ENCODE measurements around the gene CST2. TPM values are rescaled to one million over a fixed set of nuclear protein-coding genes. Genes with fewer than 3 reads are reported as not detected.
A peak's percentile ranks its signal among the peaks of the same experiment; 100 is the strongest.
"Not testable (repeated sequence)": the region's sequence is repeated elsewhere in the genome, so short reads cannot be mapped to it uniquely, and the experiment has no call there.

Gene CST2
- total and polyA plus RNA-seq, 2 donors, result 0.94 to 12.7 TPM

DNA sequence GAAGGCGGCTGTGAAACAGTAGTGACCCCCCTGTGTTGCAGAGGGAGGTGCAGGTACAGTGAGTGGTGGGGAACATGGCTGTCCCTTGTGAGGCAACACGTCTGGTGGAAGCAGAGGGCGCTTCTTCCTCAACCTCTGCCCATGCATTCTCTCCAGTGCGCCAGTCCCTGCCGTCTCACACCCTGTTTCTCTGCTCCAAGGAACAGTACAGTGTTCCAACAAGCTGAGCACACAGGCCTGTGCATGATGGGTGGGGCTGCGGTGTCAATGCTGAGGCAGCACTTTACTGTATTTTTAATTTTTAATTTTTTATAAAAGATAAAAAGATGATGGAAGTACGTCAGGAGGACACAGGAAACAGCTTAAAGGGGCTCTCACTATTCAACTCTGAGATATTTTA, 32.5 kb downstream of the CST2 start:
- Histone ChIP-seq H3K4me1 (ENCODE audit: control insufficient read depth in 2 of 2, insufficient read depth in 2 of 2, low read length in 2 of 2) (no peaks in the 10 kb centered on the region), H3K27ac (ENCODE audit: low read depth in 1 of 2, low read length in 1 of 2) (no peak overlapping the region), H3K27me3 (ENCODE audit: control insufficient read depth in 2 of 2, insufficient read depth in 1 of 2, low read length in 1 of 2) (no peaks in the 10 kb centered on the region), H3K9me3 (ENCODE audit: control insufficient read depth in 2 of 2, insufficient read depth in 1 of 2, low read length in 1 of 2) (no peaks in the 10 kb centered on the region), H3K4me3 (ENCODE audit: low read length in 2 of 2) (no peak overlapping the region), H3K36me3 (ENCODE audit: control insufficient read depth in 2 of 2, insufficient read depth in 2 of 2, low read length in 1 of 2) (no peaks in the 10 kb centered on the region)
- 91% methylated on average over 7 of the region's 7 CpGs for WGBS
- no peak for DNase-seq (ENCODE audit: low read depth in 6 of 9, low spot score in 9 of 9)

- DNase-seq (ENCODE audit: low read depth in 6 of 9, low spot score in 9 of 9), result no peak
- Histone ChIP-seq H3K27ac (ENCODE audit: low read depth in 1 of 2, low read length in 1 of 2) (no peak overlapping the region), H3K27me3 (ENCODE audit: control insufficient read depth in 2 of 2, insufficient read depth in 1 of 2, low read length in 1 of 2) (no peaks in the 10 kb centered on the region), H3K4me3 (ENCODE audit: low read length in 2 of 2) (no peak overlapping the region), H3K9me3 (ENCODE audit: control insufficient read depth in 2 of 2, insufficient read depth in 1 of 2, low read length in 1 of 2) (no peaks in the 10 kb centered on the region), H3K4me1 (ENCODE audit: control insufficient read depth in 2 of 2, insufficient read depth in 2 of 2, low read length in 2 of 2) (no peaks in the 10 kb centered on the region), H3K36me3 (ENCODE audit: control insufficient read depth in 2 of 2, insufficient read depth in 2 of 2, low read length in 1 of 2) (no peaks in the 10 kb centered on the region)
- 98% methylated on average over 1 of the region's 1 CpG for WGBS
These were observed 43.1 kb downstream of the CST2 start for GRCh38 chr20:23783447-23783846.

DNA sequence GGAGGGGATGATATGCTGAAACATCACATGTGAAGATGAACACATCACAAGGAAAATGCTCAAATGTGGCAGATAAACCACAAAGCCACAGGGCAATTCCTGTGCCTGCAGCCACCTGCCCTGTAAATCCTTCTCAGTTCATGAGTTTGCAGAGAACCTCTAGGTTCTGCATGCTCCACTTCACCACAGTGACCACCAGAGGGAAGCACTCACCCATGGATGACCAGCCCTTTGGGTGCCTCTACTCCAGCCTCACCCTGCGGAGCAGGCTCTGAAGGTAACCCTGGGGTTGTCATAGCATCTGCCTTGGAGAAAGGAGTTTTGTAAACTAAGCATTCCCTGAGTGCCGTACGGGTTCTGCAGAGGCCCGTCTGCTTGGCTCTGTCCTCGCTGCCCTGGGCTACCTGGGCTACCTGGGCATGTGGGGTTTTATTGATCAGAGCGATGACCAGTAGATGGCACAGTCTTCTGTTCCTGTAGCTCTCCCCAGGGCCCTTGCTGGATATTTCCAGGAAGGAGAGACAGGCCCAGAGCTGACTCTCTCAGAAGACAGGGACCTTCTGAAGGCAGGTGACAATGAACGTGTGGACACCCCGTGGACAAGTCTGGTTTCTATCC, 44.1 kb downstream of the CST2 start:
- Histone ChIP-seq H3K27ac (ENCODE audit: low read depth in 1 of 2, low read length in 1 of 2) (no peak overlapping the region), H3K4me3 (ENCODE audit: low read length in 2 of 2) (no peak overlapping the region), H3K9me3 (ENCODE audit: control insufficient read depth in 2 of 2, insufficient read depth in 1 of 2, low read length in 1 of 2) (no peaks in the 10 kb centered on the region), H3K4me1 (ENCODE audit: control insufficient read depth in 2 of 2, insufficient read depth in 2 of 2, low read length in 2 of 2) (no peaks in the 10 kb centered on the region), H3K36me3 (ENCODE audit: control insufficient read depth in 2 of 2, insufficient read depth in 2 of 2, low read length in 1 of 2) (no peaks in the 10 kb centered on the region), H3K27me3 (ENCODE audit: control insufficient read depth in 2 of 2, insufficient read depth in 1 of 2, low read length in 1 of 2) (no peaks in the 10 kb centered on the region)
- 67% methylated on average over 8 of the region's 8 CpGs for WGBS
- DNase-seq (ENCODE audit: low read depth in 6 of 9, low spot score in 9 of 9), result peak in 6 of 9 donors; percentile 2 to 28 (median 17)

DNA sequence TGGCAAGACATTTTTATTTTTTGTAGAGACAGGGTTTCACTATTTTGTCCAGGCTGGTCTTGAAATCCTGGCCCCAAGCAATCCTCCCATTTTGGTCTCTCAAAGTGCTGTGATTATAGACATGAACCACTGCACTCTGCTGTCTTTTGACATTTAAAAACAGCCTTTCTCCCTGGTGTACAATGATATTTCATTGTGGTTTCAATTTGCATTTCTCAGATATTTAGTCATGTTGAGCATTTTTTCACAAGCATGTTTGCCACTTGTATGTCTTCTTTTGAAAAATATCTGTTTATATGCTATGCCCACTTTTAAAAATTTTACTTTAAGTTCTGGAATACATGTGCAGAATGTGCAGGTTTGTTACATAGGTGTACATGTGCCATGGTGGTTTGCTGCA, 47.9 kb downstream of the CST2 start:
- DNase-seq (ENCODE audit: low read depth in 6 of 9, low spot score in 9 of 9); H3K4me1 ChIP-seq (ENCODE audit: control insufficient read depth in 2 of 2, insufficient read depth in 2 of 2, low read length in 2 of 2); H3K27me3 ChIP-seq (ENCODE audit: control insufficient read depth in 2 of 2, insufficient read depth in 1 of 2, low read length in 1 of 2); H3K4me3 ChIP-seq (ENCODE audit: low read length in 2 of 2); H3K9me3 ChIP-seq (ENCODE audit: control insufficient read depth in 2 of 2, insufficient read depth in 1 of 2, low read length in 1 of 2); H3K27ac ChIP-seq (ENCODE audit: low read depth in 1 of 2, low read length in 1 of 2); H3K36me3 ChIP-seq (ENCODE audit: control insufficient read depth in 2 of 2, insufficient read depth in 2 of 2, low read length in 1 of 2): not testable (repeated sequence)

DNA sequence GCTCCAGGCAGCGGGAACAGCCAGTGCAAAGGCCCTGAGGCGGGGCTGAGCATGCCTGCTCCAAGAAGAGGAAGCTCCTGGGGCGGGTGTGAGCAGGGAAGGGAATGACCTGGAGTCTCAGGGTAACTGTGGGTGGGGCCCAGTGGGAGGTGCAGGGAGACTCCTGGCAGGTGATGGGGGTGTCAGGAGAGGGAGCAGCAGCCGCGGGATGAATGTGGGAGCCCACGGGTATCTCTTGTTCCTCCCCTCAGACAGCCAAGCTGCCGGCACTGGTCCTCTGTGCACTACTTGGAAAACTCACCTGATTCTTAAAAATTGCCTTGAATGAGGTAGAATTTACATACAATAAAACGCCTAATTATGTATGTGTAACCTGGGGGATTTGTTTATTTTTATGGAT, 49.1 kb downstream of the CST2 start:
- H3K27ac ChIP-seq (ENCODE audit: low read depth in 1 of 2, low read length in 1 of 2); H3K4me3 ChIP-seq (ENCODE audit: low read length in 2 of 2); H3K4me1 ChIP-seq (ENCODE audit: control insufficient read depth in 2 of 2, insufficient read depth in 2 of 2, low read length in 2 of 2); H3K9me3 ChIP-seq (ENCODE audit: control insufficient read depth in 2 of 2, insufficient read depth in 1 of 2, low read length in 1 of 2); DNase-seq (ENCODE audit: low read depth in 6 of 9, low spot score in 9 of 9); H3K36me3 ChIP-seq (ENCODE audit: control insufficient read depth in 2 of 2, insufficient read depth in 2 of 2, low read length in 1 of 2); H3K27me3 ChIP-seq (ENCODE audit: control insufficient read depth in 2 of 2, insufficient read depth in 1 of 2, low read length in 1 of 2): not testable (repeated sequence)
- 88% methylated on average over 7 of the region's 8 CpGs for WGBS

- Histone ChIP-seq H3K4me3 (ENCODE audit: low read length in 2 of 2) (no peak overlapping the region), H3K4me1 (ENCODE audit: control insufficient read depth in 2 of 2, insufficient read depth in 2 of 2, low read length in 2 of 2) (no peaks in the 10 kb centered on the region), H3K9me3 (ENCODE audit: control insufficient read depth in 2 of 2, insufficient read depth in 1 of 2, low read length in 1 of 2) (no peaks in the 10 kb centered on the region), H3K27me3 (ENCODE audit: control insufficient read depth in 2 of 2, insufficient read depth in 1 of 2, low read length in 1 of 2) (peaks cover 0 to 6% of the 10 kb centered on the region in 2 donors), H3K36me3 (ENCODE audit: control insufficient read depth in 2 of 2, insufficient read depth in 2 of 2, low read length in 1 of 2) (no peaks in the 10 kb centered on the region), H3K27ac (ENCODE audit: low read depth in 1 of 2, low read length in 1 of 2) (no peak overlapping the region)
- 31% methylated on average over 14 of the region's 14 CpGs for WGBS
- DNase-seq (ENCODE audit: low read depth in 6 of 9, low spot score in 9 of 9), result no peak
These were observed 50.3 kb downstream of the CST2 start for GRCh38 chr20:23776067-23776771.

DNA sequence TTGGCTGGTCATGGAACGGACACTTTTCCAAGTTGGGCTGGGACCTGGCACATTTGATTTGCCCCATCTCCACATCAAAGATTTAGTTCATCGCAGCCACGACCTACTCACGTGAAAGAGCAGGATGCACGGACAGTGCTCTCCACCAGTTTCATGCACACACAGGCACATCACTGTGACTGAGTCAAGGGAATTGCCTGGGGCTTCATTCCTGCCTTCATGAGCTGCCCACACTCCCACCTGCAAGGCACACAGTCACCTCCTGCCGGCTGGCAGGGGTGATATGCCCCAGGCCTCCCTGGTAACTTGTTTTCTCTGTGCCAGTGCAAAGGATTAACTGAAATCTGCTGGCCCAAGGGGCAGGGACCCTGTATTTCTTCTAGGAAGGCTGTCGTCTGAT, 52.4 kb downstream of the CST2 start:
- DNase-seq (ENCODE audit: low read depth in 6 of 9, low spot score in 9 of 9), result no peak
- no peaks in the 10 kb centered on the region for H3K4me1 ChIP-seq (ENCODE audit: control insufficient read depth in 2 of 2, insufficient read depth in 2 of 2, low read length in 2 of 2)
- WGBS, result 89% methylated on average over 7 of the region's 7 CpGs
- no peaks in the 10 kb centered on the region for H3K9me3 ChIP-seq (ENCODE audit: control insufficient read depth in 2 of 2, insufficient read depth in 1 of 2, low read length in 1 of 2)
- H3K27me3 ChIP-seq (ENCODE audit: control insufficient read depth in 2 of 2, insufficient read depth in 1 of 2, low read length in 1 of 2), result peaks cover 0 to 6% of the 10 kb centered on the region in 2 donors
- no peak overlapping the region for H3K27ac ChIP-seq (ENCODE audit: low read depth in 1 of 2, low read length in 1 of 2)
- H3K4me3 ChIP-seq (ENCODE audit: low read length in 2 of 2), result no peak overlapping the region
- no peaks in the 10 kb centered on the region for H3K36me3 ChIP-seq (ENCODE audit: control insufficient read depth in 2 of 2, insufficient read depth in 2 of 2, low read length in 1 of 2)

Other genes with a start within 250 kb of the CST2 start
- gene CST9, start 220.8 kb downstream of the CST2 start, total RNA-seq, result 0.05 TPM
- gene CST9, start 220.8 kb downstream of the CST2 start, polyA plus RNA-seq, result 0.02 TPM
- gene CST3, start 188.8 kb downstream of the CST2 start, total RNA-seq, result 231 TPM
- gene CST3, start 188.8 kb downstream of the CST2 start, polyA plus RNA-seq, result 465 TPM
- gene CST4, start 137.7 kb downstream of the CST2 start, total RNA-seq, result 0.80 TPM
- gene CST4, start 137.7 kb downstream of the CST2 start, polyA plus RNA-seq, result 9.9 TPM
- 2.5 TPM for gene CST1, start 75.8 kb downstream of the CST2 start, total RNA-seq
- 25.9 TPM for gene CST1, start 75.8 kb downstream of the CST2 start, polyA plus RNA-seq
- gene CST5, start 53.0 kb upstream of the CST2 start, total RNA-seq, result not detected
- 0.98 TPM for gene CST5, start 53.0 kb upstream of the CST2 start, polyA plus RNA-seq
- not detected for gene GGTLC1, start 162.1 kb upstream of the CST2 start, total RNA-seq
- gene GGTLC1, start 162.1 kb upstream of the CST2 start, polyA plus RNA-seq, result not detected

Data from thymus (tissue), 11 donors.